Sigmoid colon (tissue), 4 donors: ENCODE results near the gene RAB20.

Experiments
- CTCF ChIP-seq, 4 experiments: fragments of 450-650 bp in 3 of 4; fragments of 200-600 bp in 1 of 4; IDR thresholded peaks; one replicate each; pipeline ENCODE4 v1.5.1; 2016 to 2019; ENCODE audit warnings: antibody characterized with exemption in 4 of 4, mild to moderate bottlenecking in 3 of 4, moderate library complexity in 2 of 4
- EP300 ChIP-seq, 4 donors: sonication (generic); formaldehyde crosslinking; IDR thresholded peaks; one replicate each; pipeline ENCODE4 v1.6.1; 2017; ENCODE audit warnings: antibody characterized with exemption in 4 of 4

- TF ChIP-seq CTCF (IDR thresholded peaks at IDR 0.05) (no peak), EP300 (IDR thresholded peaks at IDR 0.05) (no peak)
Measured at GRCh38 chr13:110499621-110500281, 61.8 kb downstream of the RAB20 start.
